HepG2 (cell line): Measurements from ENCODE around the gene CKB. TPM values are rescaled to one million over a fixed set of nuclear protein-coding genes. Genes with fewer than 3 reads are reported as not detected.

Experiments
- ADNP ChIP-seq: sonication (generic); formaldehyde crosslinking; IDR thresholded peaks from 2 replicates; pipeline ENCODE4 v1.4.0; 2020; ENCODE audit warnings: missing genetic modification reagents
- CAMTA2 ChIP-seq: sonication (generic); formaldehyde crosslinking; IDR thresholded peaks from 2 replicates; pipeline ENCODE4 v1.4.0; 2020; ENCODE audit warnings: mild to moderate bottlenecking, missing genetic modification reagents, borderline replicate concordance
- E2F1 ChIP-seq: sonication (generic); formaldehyde crosslinking; IDR thresholded peaks from 2 replicates; pipeline ENCODE4 v1.5.0; 2020; ENCODE audit warnings: missing genetic modification reagents
- KAT2B ChIP-seq: fragments of 150-350 bp; IDR thresholded peaks from 2 replicates; pipeline ENCODE4 v1.6.1; 2014; ENCODE audit warnings: low read depth, low read length, borderline replicate concordance
- KLF11 ChIP-seq: IDR thresholded peaks from 2 replicates; pipeline ENCODE4 v1.6.1; 2016; ENCODE audit warnings: missing compliant biosample characterization
- NFIC ChIP-seq: IDR thresholded peaks from 2 replicates; pipeline ENCODE4 v1.6.1; 2012; ENCODE audit warnings: mild to moderate bottlenecking, low read length, inconsistent platforms
- NONO ChIP-seq, 2 experiments: fragments of 450-650 bp in 1 of 2; sonication (generic) in 1 of 2; formaldehyde crosslinking in 1 of 2; IDR thresholded peaks in 1 of 2; conservative IDR thresholded peaks in 1 of 2; 2 replicates each; pipeline versions ENCODE4 v1.6.1 to v1.8.0; 2017 to 2022; ENCODE audit warnings: mild to moderate bottlenecking in 1 of 2, missing genetic modification reagents in 1 of 2, moderate library complexity in 1 of 2
- TEAD3 ChIP-seq: optimal IDR thresholded peaks from 2 replicates; pipeline ENCODE3; 2016; ENCODE audit warnings: borderline replicate concordance
- ZNF251 ChIP-seq: sonication (generic); formaldehyde crosslinking; IDR thresholded peaks from 2 replicates; pipeline ENCODE4 v1.9.0; 2021; ENCODE audit warnings: mild to moderate bottlenecking, missing genetic modification reagents
- ZNF292 ChIP-seq: sonication (generic); formaldehyde crosslinking; IDR thresholded peaks from 2 replicates; pipeline ENCODE4 v1.8.1; 2022; ENCODE audit warnings: mild to moderate bottlenecking, low read depth, missing genetic modification reagents, borderline replicate concordance
- ZNF510 ChIP-seq: sonication (generic); formaldehyde crosslinking; IDR thresholded peaks from 2 replicates; pipeline ENCODE4 v1.4.0; 2020; ENCODE audit warnings: low read depth, mild to moderate bottlenecking, missing genetic modification reagents
- ZNF547 ChIP-seq: sonication (generic); formaldehyde crosslinking; IDR thresholded peaks from 2 replicates; pipeline ENCODE4 v1.5.1; 2020; ENCODE audit warnings: mild to moderate bottlenecking, missing genetic modification reagents
- ZNF598 ChIP-seq: sonication (generic); formaldehyde crosslinking; IDR thresholded peaks from 2 replicates; pipeline ENCODE4 v1.5.1; 2020; ENCODE audit warnings: mild to moderate bottlenecking, missing genetic modification reagents, borderline replicate concordance
- ZNF703 ChIP-seq: sonication (generic); formaldehyde crosslinking; IDR thresholded peaks from 2 replicates; pipeline ENCODE4 v1.5.1; 2020; ENCODE audit warnings: missing genetic modification reagents, mild to moderate bottlenecking, moderate library complexity, borderline replicate concordance
- ZNF816 ChIP-seq: sonication (generic); formaldehyde crosslinking; IDR thresholded peaks from 2 replicates; pipeline ENCODE4 v1.8.0; 2022; ENCODE audit warnings: missing genetic modification reagents, mild to moderate bottlenecking, borderline replicate concordance
- polyA plus RNA-seq, 8 experiments: library from polyadenylated mRNA; depleted of rRNA in 3 of 8; stranded (reverse) in 7 of 8; unstranded in 1 of 8; fragments of >200 nt; fragmentation: Illumina TruSeq in 4 of 8; extraction: Trizol in 4 of 8; gene quantifications; 2 replicates each; pipeline versions ENCODE4 v1.2.1 to v1.2.3, GENCODE V29; 2011 to 2016; ENCODE audit warnings: low read depth in 4 of 8, missing spikeins in 1 of 8, mixed read lengths in 1 of 8; ENCODE audit not compliant: insufficient read depth in 1 of 8
- total RNA-seq, 5 experiments: library from RNA; depleted of rRNA; stranded (reverse); fragments of >200 nt; fragmentation: Illumina TruSeq; extraction: Trizol; gene quantifications; 2 replicates each; pipeline ENCODE4 v1.2.3, GENCODE V29; 2016; ENCODE audit warnings: low read depth in 1 of 5
- TF ChIP-seq, protein P1 (sequence below): sonication (generic); formaldehyde crosslinking; IDR thresholded peaks from 2 replicates; pipeline ENCODE4 v1.8.1; 2022; ENCODE audit warnings: low read depth, mild to moderate bottlenecking, missing genetic modification reagents
- TF ChIP-seq, protein P2 (sequence below): sonication (generic); formaldehyde crosslinking; IDR thresholded peaks from 2 replicates; pipeline ENCODE4 v1.4.0; 2020; ENCODE audit warnings: low read depth, missing genetic modification reagents
- TF ChIP-seq, protein P3 (sequence below), 2 experiments: sonication (generic) in 1 of 2; formaldehyde crosslinking in 1 of 2; IDR thresholded peaks; 2 replicates each; pipeline versions ENCODE4 v1.4.0 to v1.6.1; 2018 to 2020; ENCODE audit warnings: missing genetic modification reagents in 2 of 2, borderline replicate concordance in 1 of 2, low read depth in 1 of 2, mild to moderate bottlenecking in 1 of 2, missing biosample characterization in 1 of 2

Gene CKB
- total and polyA plus RNA-seq, 2 of the 13 experiments (the other 11 are each of a cell fraction or from before 2014, with no cell fraction given) = 82.3 to 217 TPM

GRCh38 chr14:103549361-103550311, 27.0 kb upstream of the CKB start (continued):
- TF ChIP-seq, protein P1, sequence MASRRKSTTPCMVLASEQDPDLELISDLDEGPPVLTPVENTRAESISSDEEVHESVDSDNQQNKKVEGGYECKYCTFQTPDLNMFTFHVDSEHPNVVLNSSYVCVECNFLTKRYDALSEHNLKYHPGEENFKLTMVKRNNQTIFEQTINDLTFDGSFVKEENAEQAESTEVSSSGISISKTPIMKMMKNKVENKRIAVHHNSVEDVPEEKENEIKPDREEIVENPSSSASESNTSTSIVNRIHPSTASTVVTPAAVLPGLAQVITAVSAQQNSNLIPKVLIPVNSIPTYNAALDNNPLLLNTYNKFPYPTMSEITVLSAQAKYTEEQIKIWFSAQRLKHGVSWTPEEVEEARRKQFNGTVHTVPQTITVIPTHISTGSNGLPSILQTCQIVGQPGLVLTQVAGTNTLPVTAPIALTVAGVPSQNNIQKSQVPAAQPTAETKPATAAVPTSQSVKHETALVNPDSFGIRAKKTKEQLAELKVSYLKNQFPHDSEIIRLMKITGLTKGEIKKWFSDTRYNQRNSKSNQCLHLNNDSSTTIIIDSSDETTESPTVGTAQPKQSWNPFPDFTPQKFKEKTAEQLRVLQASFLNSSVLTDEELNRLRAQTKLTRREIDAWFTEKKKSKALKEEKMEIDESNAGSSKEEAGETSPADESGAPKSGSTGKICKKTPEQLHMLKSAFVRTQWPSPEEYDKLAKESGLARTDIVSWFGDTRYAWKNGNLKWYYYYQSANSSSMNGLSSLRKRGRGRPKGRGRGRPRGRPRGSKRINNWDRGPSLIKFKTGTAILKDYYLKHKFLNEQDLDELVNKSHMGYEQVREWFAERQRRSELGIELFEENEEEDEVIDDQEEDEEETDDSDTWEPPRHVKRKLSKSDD = no peak
- TF ChIP-seq ZNF598 (CRISPR knock-in tag) (no peak; the same call in 1 of the 2 replicates), ZNF510 (0 out of 2 replicates have a peak, but pooled peaks have one; percentile 34), NFIC (no peak), ZNF547 (no peak), TEAD3 (CRISPR knock-in tag) (peak; percentile 27), KLF11 (CRISPR knock-in tag) (peak; percentile 16; the same call in 1 of the 2 replicates), ZNF251 (CRISPR knock-in tag) (no peak), NONO (IDR thresholded peaks at IDR 0.05) (no peak), NONO (CRISPR knock-in tag; conservative IDR thresholded peaks at IDR 0.05) (peak; percentile 69), ZNF703 (CRISPR knock-in tag) (no peak), KAT2B (no peak), ZNF816 (CRISPR knock-in tag) (no peak), ADNP (CRISPR knock-in tag) (no peak), E2F1 (CRISPR knock-in tag) (no peak), ZNF292 (CRISPR knock-in tag) (no peak), CAMTA2 (CRISPR knock-in tag) (no peak)
- TF ChIP-seq, protein P2, sequence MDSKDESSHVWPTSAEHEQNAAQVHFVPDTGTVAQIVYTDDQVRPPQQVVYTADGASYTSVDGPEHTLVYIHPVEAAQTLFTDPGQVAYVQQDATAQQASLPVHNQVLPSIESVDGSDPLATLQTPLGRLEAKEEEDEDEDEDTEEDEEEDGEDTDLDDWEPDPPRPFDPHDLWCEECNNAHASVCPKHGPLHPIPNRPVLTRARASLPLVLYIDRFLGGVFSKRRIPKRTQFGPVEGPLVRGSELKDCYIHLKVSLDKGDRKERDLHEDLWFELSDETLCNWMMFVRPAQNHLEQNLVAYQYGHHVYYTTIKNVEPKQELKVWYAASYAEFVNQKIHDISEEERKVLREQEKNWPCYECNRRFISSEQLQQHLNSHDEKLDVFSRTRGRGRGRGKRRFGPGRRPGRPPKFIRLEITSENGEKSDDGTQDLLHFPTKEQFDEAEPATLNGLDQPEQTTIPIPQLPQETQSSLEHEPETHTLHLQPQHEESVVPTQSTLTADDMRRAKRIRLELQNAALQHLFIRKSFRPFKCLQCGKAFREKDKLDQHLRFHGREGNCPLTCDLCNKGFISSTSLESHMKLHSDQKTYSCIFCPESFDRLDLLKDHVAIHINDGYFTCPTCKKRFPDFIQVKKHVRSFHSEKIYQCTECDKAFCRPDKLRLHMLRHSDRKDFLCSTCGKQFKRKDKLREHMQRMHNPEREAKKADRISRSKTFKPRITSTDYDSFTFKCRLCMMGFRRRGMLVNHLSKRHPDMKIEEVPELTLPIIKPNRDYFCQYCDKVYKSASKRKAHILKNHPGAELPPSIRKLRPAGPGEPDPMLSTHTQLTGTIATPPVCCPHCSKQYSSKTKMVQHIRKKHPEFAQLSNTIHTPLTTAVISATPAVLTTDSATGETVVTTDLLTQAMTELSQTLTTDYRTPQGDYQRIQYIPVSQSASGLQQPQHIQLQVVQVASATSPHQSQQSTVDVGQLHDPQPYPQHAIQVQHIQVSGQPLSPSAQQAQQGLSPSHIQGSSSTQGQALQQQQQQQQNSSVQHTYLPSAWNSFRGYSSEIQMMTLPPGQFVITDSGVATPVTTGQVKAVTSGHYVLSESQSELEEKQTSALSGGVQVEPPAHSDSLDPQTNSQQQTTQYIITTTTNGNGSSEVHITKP (CRISPR knock-in tag) = no peak
- TF ChIP-seq, protein P3, sequence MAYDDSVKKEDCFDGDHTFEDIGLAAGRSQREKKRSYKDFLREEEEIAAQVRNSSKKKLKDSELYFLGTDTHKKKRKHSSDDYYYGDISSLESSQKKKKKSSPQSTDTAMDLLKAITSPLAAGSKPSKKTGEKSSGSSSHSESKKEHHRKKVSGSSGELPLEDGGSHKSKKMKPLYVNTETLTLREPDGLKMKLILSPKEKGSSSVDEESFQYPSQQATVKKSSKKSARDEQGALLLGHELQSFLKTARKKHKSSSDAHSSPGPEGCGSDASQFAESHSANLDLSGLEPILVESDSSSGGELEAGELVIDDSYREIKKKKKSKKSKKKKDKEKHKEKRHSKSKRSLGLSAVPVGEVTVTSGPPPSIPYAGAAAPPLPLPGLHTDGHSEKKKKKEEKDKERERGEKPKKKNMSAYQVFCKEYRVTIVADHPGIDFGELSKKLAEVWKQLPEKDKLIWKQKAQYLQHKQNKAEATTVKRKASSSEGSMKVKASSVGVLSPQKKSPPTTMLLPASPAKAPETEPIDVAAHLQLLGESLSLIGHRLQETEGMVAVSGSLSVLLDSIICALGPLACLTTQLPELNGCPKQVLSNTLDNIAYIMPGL (CRISPR knock-in tag; IDR thresholded peaks at IDR 0.05; ENCODE audit: borderline replicate concordance in 1 of 2, low read depth in 1 of 2) = peak in 1 of 2 experiments; percentile 78; a peak in 2 of 4 replicates
